ENCODE measurements around the gene RPS6KB2. TPM values are rescaled to one million over a fixed set of nuclear protein-coding genes. Genes with fewer than 3 reads are reported as not detected.

The RPS6KB2 gene
- total and polyA plus RNA-seq, 2 donors (not counting 1 experiment from before 2014, with no cell fraction given) = 81.8 to 131 TPM

DNA sequence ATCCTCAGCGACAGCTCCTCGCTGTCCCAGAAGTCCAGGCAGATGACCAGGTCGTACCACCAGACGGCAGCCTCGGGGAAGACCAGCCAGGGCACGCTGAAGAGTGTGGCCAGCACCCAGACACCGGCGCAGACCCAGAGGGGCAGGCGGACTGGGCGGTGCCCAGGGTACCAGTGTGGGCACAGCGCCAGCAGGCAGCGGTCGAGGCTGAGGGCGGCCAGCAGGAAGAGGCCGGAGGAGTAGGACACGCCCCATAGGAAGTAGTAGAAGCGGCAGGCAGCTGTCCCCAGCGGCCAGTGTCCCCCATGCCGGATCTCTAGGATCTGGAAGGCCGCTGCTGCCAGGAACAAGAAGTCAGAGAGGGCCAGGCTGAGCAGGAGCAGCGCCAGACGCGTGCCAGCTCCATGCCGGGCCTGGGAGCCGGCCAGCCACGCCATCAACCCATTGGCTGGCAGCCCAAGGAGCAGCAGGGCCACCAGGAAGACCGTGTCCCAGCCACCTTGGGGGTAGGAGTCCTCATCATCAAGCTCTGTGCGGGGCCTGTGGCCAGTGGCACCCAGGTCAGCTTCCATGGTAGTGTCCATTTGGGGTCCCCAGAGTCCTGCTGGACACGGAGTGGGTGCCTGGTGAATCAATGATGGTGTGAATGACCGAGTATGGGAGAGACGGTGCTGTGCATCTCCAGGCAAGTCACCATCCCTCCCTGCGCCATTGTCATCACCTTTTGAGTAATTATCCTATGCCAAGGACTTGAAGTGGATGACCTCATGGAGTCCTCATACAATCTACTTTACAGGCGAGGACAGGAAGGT is 24.1 kb downstream of the RPS6KB2 start, which contains the start of gene GPR152:
Gene GPR152 (minus strand): TSS at position 589 of the 812 bp plus-strand sequence. CDS start 5 bp downstream, at position 584.
- no peak within 1 kb of the TSS for H2AFZ ChIP-seq (ENCODE audit: insufficient read depth, low read depth, low read length, poor library complexity, severe bottlenecking)
- no peak within 1 kb of the TSS for H3K27ac ChIP-seq (ENCODE audit: low read length in 2 of 2)
- no peaks in the 10 kb centered on the region for H3K27me3 ChIP-seq (replicated peaks in 1 of 4; ENCODE audit: control extremely low read depth in 1 of 4, control insufficient read depth in 3 of 4, insufficient read depth in 4 of 4, low read length in 3 of 4)
- H3K4me3 ChIP-seq (ENCODE audit: control extremely low read depth in 1 of 5, extremely low read depth in 1 of 5, insufficient read depth in 1 of 5, low read depth in 2 of 5, low read length in 4 of 5) = no peak within 1 kb of the TSS
- Mint-ChIP-seq H3K27me3 (no peaks in the 10 kb centered on the region), H3K4me1 (peaks cover 44% of the 10 kb centered on the region), H3K9me3 (ENCODE audit: insufficient read depth) (no peaks in the 10 kb centered on the region), H3K4me3 (no peak within 1 kb of the TSS), H3K27ac (peak within 1 kb of the TSS; percentile 81)
- POLR2A ChIA-PET = interaction anchor here (0.6 to 9.6 kb wide), 6 partner anchors 7 to 61 kb away, joined by 3 to 110 read pairs (median 4); partner anchors contain the start of genes PTPRCAP, RAD9A and TMEM134
- no peak within 1 kb of the TSS for H3K9ac ChIP-seq (ENCODE audit: low read length)
- CTCF ChIA-PET = interaction anchor here (0.6 to 1.5 kb wide), 3 partner anchors 15 to 131 kb away, joined by 3 to 4 read pairs (median 3); partner anchors contain the start of gene PTPRCAP
- intact Hi-C loops (cut with micrococcal nuclease) = no loop called here
- no peaks in the 10 kb centered on the region for H3K9me3 ChIP-seq (ENCODE audit: control extremely low read depth in 1 of 3, control insufficient read depth in 2 of 3, insufficient read depth in 1 of 3, low read length in 2 of 3)
- TF ChIP-seq, protein P1, sequence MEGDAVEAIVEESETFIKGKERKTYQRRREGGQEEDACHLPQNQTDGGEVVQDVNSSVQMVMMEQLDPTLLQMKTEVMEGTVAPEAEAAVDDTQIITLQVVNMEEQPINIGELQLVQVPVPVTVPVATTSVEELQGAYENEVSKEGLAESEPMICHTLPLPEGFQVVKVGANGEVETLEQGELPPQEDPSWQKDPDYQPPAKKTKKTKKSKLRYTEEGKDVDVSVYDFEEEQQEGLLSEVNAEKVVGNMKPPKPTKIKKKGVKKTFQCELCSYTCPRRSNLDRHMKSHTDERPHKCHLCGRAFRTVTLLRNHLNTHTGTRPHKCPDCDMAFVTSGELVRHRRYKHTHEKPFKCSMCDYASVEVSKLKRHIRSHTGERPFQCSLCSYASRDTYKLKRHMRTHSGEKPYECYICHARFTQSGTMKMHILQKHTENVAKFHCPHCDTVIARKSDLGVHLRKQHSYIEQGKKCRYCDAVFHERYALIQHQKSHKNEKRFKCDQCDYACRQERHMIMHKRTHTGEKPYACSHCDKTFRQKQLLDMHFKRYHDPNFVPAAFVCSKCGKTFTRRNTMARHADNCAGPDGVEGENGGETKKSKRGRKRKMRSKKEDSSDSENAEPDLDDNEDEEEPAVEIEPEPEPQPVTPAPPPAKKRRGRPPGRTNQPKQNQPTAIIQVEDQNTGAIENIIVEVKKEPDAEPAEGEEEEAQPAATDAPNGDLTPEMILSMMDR (IDR thresholded peaks at IDR 0.05) = no peak
- TF ChIP-seq EZH2 (IDR thresholded peaks at IDR 0.05; ENCODE audit: borderline replicate concordance, insufficient read depth, low read depth, low read length, poor library complexity, severe bottlenecking) = no peak
- no peaks in the 10 kb centered on the region for H3K36me3 ChIP-seq (replicated peaks in 1 of 2; ENCODE audit: control extremely low read depth in 1 of 2, control insufficient read depth in 1 of 2, extremely low read depth in 1 of 2, insufficient read depth in 2 of 2, low read length in 1 of 2)
- DNase-seq (no peak), ATAC-seq (ENCODE audit: low read depth) (no peak)
- H3K4me2 ChIP-seq (replicated peaks; ENCODE audit: low read depth, low read length, poor library complexity, severe bottlenecking) = no peak within 1 kb of the TSS
- H4K20me1 ChIP-seq (ENCODE audit: control insufficient read depth, insufficient read depth, low read length, poor library complexity, severe bottlenecking) = no peaks in the 10 kb centered on the region
- H3K79me2 ChIP-seq (ENCODE audit: control insufficient read depth, insufficient read depth, low read length) = peaks cover 69% of the 10 kb centered on the region
- 94% methylated on average over 30 of the region's 33 CpGs for WGBS (ENCODE audit: insufficient coverage)
- H3K4me1 ChIP-seq (ENCODE audit: control insufficient read depth in 2 of 2, insufficient read depth in 2 of 2, low read length in 2 of 2) = peaks cover 48 to 86% of the 10 kb centered on the region in 2 donors
